GM12878 (cell line): ENCODE data around the gene TACC3. TPM values are rescaled to one million over a fixed set of nuclear protein-coding genes. Genes with fewer than 3 reads are reported as not detected.

Experiments
- ATAC-seq: fragments of 200-7000 bp; cut with Tn5 transposase; 3 replicates; pipeline ENCODE4 v1.9.1; 2020; ENCODE audit warnings: mild to moderate bottlenecking, moderate library complexity
- BruUV-seq: library from RNA; stranded (reverse); fragments of 400-500 nt; replicated peaks from 2 replicates; lab custom pipeline; 2021; lab: Mats Ljungman, UMichigan
- CTCF ChIA-PET: fragments of 300-600 bp; sonication (Branson Sonifier 250); formaldehyde crosslinking; extraction: SDS; loops from one replicate; lab custom pipeline; 2021; ENCODE audit warnings: inconsistent platforms; lab: Yijun Ruan, JAX
- POLR2A ChIA-PET: fragments of 350-600 bp; formaldehyde crosslinking; extraction: SDS; loops from one replicate; lab custom pipeline; 2021; ENCODE audit warnings: inconsistent platforms; lab: Charles Lee
- RAD21 ChIA-PET: fragments of 300-600 bp; sonication (Branson Sonifier 250); formaldehyde crosslinking; loops from one replicate; lab custom pipeline; 2023; ENCODE audit warnings: antibody characterized with exemption; ENCODE audit not compliant: unreplicated experiment; lab: Charles Lee
- SMC1A ChIA-PET: fragments of 300-600 bp; sonication (Branson Sonifier 250); formaldehyde crosslinking; loops from one replicate; lab custom pipeline; 2023; ENCODE audit not compliant: unreplicated experiment, uncharacterized antibody; lab: Charles Lee
- DNase-seq: peaks from one replicate; pipeline ENCODE4 v3.0.0-alpha.2; 2011; ENCODE audit warnings: low read depth, low spot score
- FAIRE-seq: peaks from 3 replicates; lab custom pipeline; 2011; peaks lifted over from hg19 to GRCh38; lab: Jason Lieb, UNC
- H2AFZ ChIP-seq: 2 replicates; pipeline ENCODE4 v1.6.0; 2011; ENCODE audit warnings: low read depth, low read length, control low read depth; ENCODE audit not compliant: control insufficient read depth
- H3K27ac ChIP-seq: 2 replicates; pipeline ENCODE4 v1.5.1; 2011; ENCODE audit warnings: control low read depth; ENCODE audit not compliant: control insufficient read depth, insufficient read depth
- H3K27me3 ChIP-seq, 2 experiments: replicated peaks in 1 of 2; 2 replicates each; pipeline versions ENCODE4 v1.6.0 to v1.6.1; 2011; ENCODE audit warnings: low read length in 1 of 2; ENCODE audit not compliant: control insufficient read depth in 2 of 2, insufficient read depth in 2 of 2
- H3K36me3 ChIP-seq, 2 experiments: 2 replicates each; pipeline ENCODE4 v1.5.1; 2011; ENCODE audit warnings: low read length in 1 of 2; ENCODE audit not compliant: control insufficient read depth in 2 of 2, insufficient read depth in 2 of 2
- H3K4me1 ChIP-seq: 2 replicates; pipeline ENCODE4 v1.6.1; 2011; ENCODE audit warnings: mild to moderate bottlenecking, low read length, moderate library complexity, mixed read lengths; ENCODE audit not compliant: control insufficient read depth, insufficient read depth
- H3K4me2 ChIP-seq: 2 replicates; pipeline ENCODE4 v1.6.0; 2011; ENCODE audit warnings: control low read depth; ENCODE audit not compliant: control insufficient read depth, insufficient read depth
- H3K4me3 ChIP-seq: fragments of 200-600 bp; sonication (generic); 2 replicates; pipeline ENCODE4 v1.5.1; 2016
- H3K79me2 ChIP-seq: 2 replicates; pipeline ENCODE4 v1.6.0; 2011; ENCODE audit warnings: low read length; ENCODE audit not compliant: control insufficient read depth, insufficient read depth
- H3K9ac ChIP-seq: 2 replicates; pipeline ENCODE4 v1.8.0; 2011; ENCODE audit warnings: low read length, control low read depth, mixed read lengths; ENCODE audit not compliant: control insufficient read depth, insufficient read depth
- H3K9me3 ChIP-seq: replicated peaks from 3 replicates; pipeline ENCODE4 v1.5.1; 2011; ENCODE audit warnings: mild to moderate bottlenecking, low read length; ENCODE audit not compliant: control insufficient read depth, insufficient read depth
- H4K20me1 ChIP-seq: 2 replicates; pipeline ENCODE4 v1.6.0; 2011; ENCODE audit not compliant: control insufficient read depth, insufficient read depth
- CHD4 ChIP-seq: fragments of 200-600 bp; sonication (generic); IDR thresholded peaks from 2 replicates; pipeline ENCODE4 v1.6.1; 2016; ENCODE audit warnings: mild to moderate bottlenecking
- CREB1 ChIP-seq: IDR thresholded peaks from 2 replicates; pipeline ENCODE4 v1.6.1; 2012; ENCODE audit warnings: low read depth, mild to moderate bottlenecking, inconsistent platforms
- HSF1 ChIP-seq: fragments of 150-350 bp; IDR thresholded peaks from 2 replicates; pipeline ENCODE4 v1.6.1; 2014; ENCODE audit warnings: mild to moderate bottlenecking, low read depth, low read length
- MTA3 ChIP-seq: IDR thresholded peaks from 2 replicates; pipeline ENCODE4 v1.6.1; 2012; ENCODE audit warnings: low read length, inconsistent platforms, borderline replicate concordance
- MXI1 ChIP-seq: fragments of 150-350 bp; IDR thresholded peaks from 2 replicates; pipeline ENCODE4 v1.6.1; 2011; ENCODE audit warnings: low read depth, mild to moderate bottlenecking, inconsistent platforms, low read length, improper control_type of control experiment
- NFYB ChIP-seq: IDR thresholded peaks from 2 replicates; pipeline ENCODE4 v1.6.1; 2011; ENCODE audit warnings: low read depth, mild to moderate bottlenecking, low read length, improper control_type of control experiment, moderate library complexity; ENCODE audit not compliant: insufficient read depth
- NKRF ChIP-seq: fragments of 450-650 bp; conservative IDR thresholded peaks from 2 replicates; pipeline ENCODE4 v1.6.1; 2017; ENCODE audit warnings: mild to moderate bottlenecking, moderate library complexity
- POLR2AphosphoS5 ChIP-seq: IDR thresholded peaks from 2 replicates; pipeline ENCODE4 v1.6.1; 2011; ENCODE audit warnings: mild to moderate bottlenecking, low read length, inconsistent platforms
- PRDM15 ChIP-seq: fragments of 450-650 bp; formaldehyde crosslinking; IDR thresholded peaks from 2 replicates; pipeline ENCODE4 v1.4.0; 2020; ENCODE audit warnings: mild to moderate bottlenecking, moderate library complexity
- RAD21 ChIP-seq: IDR thresholded peaks from 2 replicates; pipeline ENCODE4 v1.6.1; 2011; ENCODE audit warnings: mild to moderate bottlenecking, low read depth, low read length, moderate library complexity; ENCODE audit not compliant: insufficient read depth
- RFX5 ChIP-seq: IDR thresholded peaks from 2 replicates; pipeline ENCODE4 v1.6.1; 2011; ENCODE audit warnings: low read depth, low read length, improper control_type of control experiment
- RUNX3 ChIP-seq: IDR thresholded peaks from 2 replicates; pipeline ENCODE4 v1.6.1; 2012; ENCODE audit warnings: low read length, inconsistent platforms
- SMARCA5 ChIP-seq: fragments of 450-650 bp; IDR thresholded peaks from 2 replicates; pipeline ENCODE4 v1.6.1; 2017; ENCODE audit warnings: mild to moderate bottlenecking
- YY1 ChIP-seq: IDR thresholded peaks from 2 replicates; pipeline ENCODE4 v1.6.1; 2011; ENCODE audit warnings: low read depth, mild to moderate bottlenecking, low read length
- WGBS: methylation state at CpG from one replicate; pipeline ENCODE4 v1.1.6; 2016; ENCODE audit warnings: low lambda C conversion rate; ENCODE audit not compliant: insufficient replicate concordance, insufficient coverage; ENCODE audit errors: missing lambda C conversion rate; 5-methylcytosine and 5-hydroxymethylcytosine counted together
- in situ Hi-C: fragments of 300-500 bp; cut with MboI; formaldehyde crosslinking; loops from 9 replicates; pipeline ENCODE4 v1.14.3; 2018; ENCODE audit warnings: mixed read lengths
- intact Hi-C: fragments of 100-400 bp; cut with micrococcal nuclease; formaldehyde crosslinking; loops from one replicate; pipeline ENCODE4 v1.14.2; 2022; ENCODE audit not compliant: unreplicated experiment
- polyA plus RNA-seq, 11 experiments: library from polyadenylated mRNA; depleted of rRNA in 4 of 11; unstranded in 6 of 11; stranded (reverse) in 5 of 11; fragments of >200 nt; fragmentation: Nextera tagmentation in 4 of 11; fragmentation: Illumina TruSeq in 1 of 11; extraction: Ambion mirVana in 4 of 11; extraction: Trizol in 1 of 11; gene quantifications; 1 replicate in 1 of 11; 2 replicates in 10 of 11; pipeline versions ENCODE4 v1.2.1 to v1.2.3, GENCODE V29; 2011 to 2016; ENCODE audit warnings: inconsistent platforms in 2 of 11, missing spikeins in 2 of 11, low read depth in 1 of 11
- total RNA-seq, 4 experiments: library from RNA; depleted of rRNA in 3 of 4; stranded (reverse); fragments of >200 nt in 3 of 4; fragmentation: Illumina TruSeq in 1 of 4; extraction: Trizol in 1 of 4; gene quantifications; 2 replicates each; pipeline versions ENCODE4 v1.2.1 to v1.2.3, GENCODE V29; 2013 to 2021

Gene TACC3
- total and polyA plus RNA-seq, 10 of the 15 experiments (the other 5 are each of a cell fraction or from before 2014, with no cell fraction given): 2.8 to 121 (median 73.3) TPM

- TF ChIP-seq NKRF: no peak
- no peak for TF ChIP-seq SMARCA5
- no peak for TF ChIP-seq MXI1
- no peak for TF ChIP-seq CREB1
- TF ChIP-seq, all 136 proteins: peak for 0
These were observed 63.7 kb downstream of the TACC3 start (continued) for GRCh38 chr4:1784789-1785591.

GRCh38 chr4:1785592-1785991 is 64.3 kb downstream of the TACC3 start:
- no peaks in the 10 kb centered on the region for H4K20me1 ChIP-seq
- 24% methylated on average over 9 of the region's 11 CpGs for WGBS
- H3K27ac ChIP-seq: no peak overlapping the region
- H3K9ac ChIP-seq: no peak overlapping the region
- ChIA-PET SMC1A (no interaction called here), CTCF (interaction anchor here (0.6 kb wide), 1 partner anchor 566 kb away, joined by 3 read pairs; no protein-coding TSS in a partner anchor), RAD21 (no interaction called here), POLR2A (no interaction called here)
- H3K4me2 ChIP-seq: no peak overlapping the region
- no peak for TF ChIP-seq POLR2AphosphoS5
- no peak for TF ChIP-seq RFX5
- no peak for TF ChIP-seq CHD4
- no peak for TF ChIP-seq RUNX3
- TF ChIP-seq HSF1: no peak
- TF ChIP-seq NFYB: no peak
- TF ChIP-seq MTA3: no peak
- no peak for TF ChIP-seq YY1
- TF ChIP-seq PRDM15 (CRISPR knock-in tag): no peak
- no peak for TF ChIP-seq RAD21
- in situ Hi-C loops: no loop called here
- H3K4me1 ChIP-seq: no peaks in the 10 kb centered on the region
- no peaks in the 10 kb centered on the region for H3K79me2 ChIP-seq
- H2AFZ ChIP-seq: no peak overlapping the region
- no TSS peak for BruUV-seq
- no peaks in the 10 kb centered on the region; a peak in 1 of 4 replicates for H3K27me3 ChIP-seq
- ATAC-seq: no peak
- FAIRE-seq: no peak
- no peak for DNase-seq
- H3K36me3 ChIP-seq: no peaks in the 10 kb centered on the region
- intact Hi-C loops: no loop called here
- no peaks in the 10 kb centered on the region for H3K9me3 ChIP-seq
- no peak overlapping the region for H3K4me3 ChIP-seq
